ENCODE data around the gene EIF4E2.

DNA sequence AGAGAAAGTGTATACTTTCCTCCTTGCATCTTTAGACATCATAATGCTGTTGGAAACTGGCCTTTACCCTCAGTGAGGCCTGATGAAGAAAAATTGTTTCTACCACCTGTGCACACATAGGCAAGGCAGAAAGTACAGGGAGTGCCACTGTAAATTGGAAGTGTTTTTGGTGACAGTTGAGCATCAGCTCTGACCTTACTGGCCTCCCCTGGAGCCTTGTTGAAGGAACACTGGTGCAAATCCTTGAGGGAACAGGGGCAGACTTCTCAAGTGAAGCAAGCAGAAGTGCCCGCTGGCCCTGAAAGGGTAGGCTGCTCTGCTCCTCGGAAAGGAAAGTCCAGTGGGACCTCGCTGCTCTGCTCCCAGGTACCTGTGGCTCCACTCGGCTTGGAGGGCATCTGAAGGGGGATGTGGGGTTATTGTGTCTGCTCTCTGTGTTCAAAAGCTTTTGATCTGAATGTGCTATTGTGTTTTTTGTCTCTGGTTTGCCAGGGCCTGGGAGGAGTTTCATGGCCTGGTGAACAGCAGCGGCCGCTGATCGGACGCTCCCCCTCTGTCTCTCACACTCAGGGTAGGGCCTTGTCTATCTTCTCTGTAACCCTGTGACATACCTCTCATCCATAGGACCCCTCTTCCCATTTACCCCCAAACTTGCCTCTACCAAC is 23.4 kb downstream of the EIF4E2 start:
- TF ChIP-seq, protein P1, sequence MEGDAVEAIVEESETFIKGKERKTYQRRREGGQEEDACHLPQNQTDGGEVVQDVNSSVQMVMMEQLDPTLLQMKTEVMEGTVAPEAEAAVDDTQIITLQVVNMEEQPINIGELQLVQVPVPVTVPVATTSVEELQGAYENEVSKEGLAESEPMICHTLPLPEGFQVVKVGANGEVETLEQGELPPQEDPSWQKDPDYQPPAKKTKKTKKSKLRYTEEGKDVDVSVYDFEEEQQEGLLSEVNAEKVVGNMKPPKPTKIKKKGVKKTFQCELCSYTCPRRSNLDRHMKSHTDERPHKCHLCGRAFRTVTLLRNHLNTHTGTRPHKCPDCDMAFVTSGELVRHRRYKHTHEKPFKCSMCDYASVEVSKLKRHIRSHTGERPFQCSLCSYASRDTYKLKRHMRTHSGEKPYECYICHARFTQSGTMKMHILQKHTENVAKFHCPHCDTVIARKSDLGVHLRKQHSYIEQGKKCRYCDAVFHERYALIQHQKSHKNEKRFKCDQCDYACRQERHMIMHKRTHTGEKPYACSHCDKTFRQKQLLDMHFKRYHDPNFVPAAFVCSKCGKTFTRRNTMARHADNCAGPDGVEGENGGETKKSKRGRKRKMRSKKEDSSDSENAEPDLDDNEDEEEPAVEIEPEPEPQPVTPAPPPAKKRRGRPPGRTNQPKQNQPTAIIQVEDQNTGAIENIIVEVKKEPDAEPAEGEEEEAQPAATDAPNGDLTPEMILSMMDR (IDR thresholded peaks at IDR 0.05; ENCODE audit: poor library complexity): no peak
- TF ChIP-seq EZH2phosphoT487 (IDR thresholded peaks at IDR 0.05; ENCODE audit: low read depth, severe bottlenecking, unreplicated experiment) (no peak), EZH2 (IDR thresholded peaks at IDR 0.05; ENCODE audit: borderline replicate concordance) (no peak)

Data from hepatocyte (in vitro differentiated cells).